ENCODE measurements around the gene RWDD4.
A peak's percentile ranks its signal among the peaks of the same experiment; 100 is the strongest.

DNA sequence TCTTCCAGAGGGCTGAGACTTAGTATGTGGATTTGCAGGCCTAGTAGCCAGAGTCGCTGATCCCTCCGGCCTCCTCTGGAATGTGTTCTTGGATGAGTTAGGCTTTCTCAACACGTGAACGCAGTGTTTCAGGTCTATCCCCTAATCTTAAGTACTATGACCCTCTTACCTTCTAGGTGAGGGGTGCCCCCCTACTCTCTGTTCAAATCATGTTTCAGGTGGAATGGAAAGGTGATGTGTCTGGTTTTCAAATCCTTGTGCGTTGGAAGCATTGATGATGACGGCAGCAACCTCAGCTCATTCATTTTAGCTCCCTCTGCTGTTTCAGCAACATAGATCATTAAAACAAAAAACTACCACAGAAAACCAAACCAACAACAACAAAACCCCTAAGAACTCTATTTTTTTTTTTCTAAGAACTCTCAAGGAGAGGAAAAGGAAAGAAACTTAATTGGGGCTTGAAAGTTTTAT, 56.4 kb downstream of the RWDD4 start:
- TF ChIP-seq, protein P1, sequence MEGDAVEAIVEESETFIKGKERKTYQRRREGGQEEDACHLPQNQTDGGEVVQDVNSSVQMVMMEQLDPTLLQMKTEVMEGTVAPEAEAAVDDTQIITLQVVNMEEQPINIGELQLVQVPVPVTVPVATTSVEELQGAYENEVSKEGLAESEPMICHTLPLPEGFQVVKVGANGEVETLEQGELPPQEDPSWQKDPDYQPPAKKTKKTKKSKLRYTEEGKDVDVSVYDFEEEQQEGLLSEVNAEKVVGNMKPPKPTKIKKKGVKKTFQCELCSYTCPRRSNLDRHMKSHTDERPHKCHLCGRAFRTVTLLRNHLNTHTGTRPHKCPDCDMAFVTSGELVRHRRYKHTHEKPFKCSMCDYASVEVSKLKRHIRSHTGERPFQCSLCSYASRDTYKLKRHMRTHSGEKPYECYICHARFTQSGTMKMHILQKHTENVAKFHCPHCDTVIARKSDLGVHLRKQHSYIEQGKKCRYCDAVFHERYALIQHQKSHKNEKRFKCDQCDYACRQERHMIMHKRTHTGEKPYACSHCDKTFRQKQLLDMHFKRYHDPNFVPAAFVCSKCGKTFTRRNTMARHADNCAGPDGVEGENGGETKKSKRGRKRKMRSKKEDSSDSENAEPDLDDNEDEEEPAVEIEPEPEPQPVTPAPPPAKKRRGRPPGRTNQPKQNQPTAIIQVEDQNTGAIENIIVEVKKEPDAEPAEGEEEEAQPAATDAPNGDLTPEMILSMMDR (IDR thresholded peaks at IDR 0.05 in 4 of 5, conservative IDR thresholded peaks at IDR 0.05 in 1 of 5): peak; percentile 35 to 51 (median 42)
- TF ChIP-seq POLR2A (IDR thresholded peaks at IDR 0.05): no peak

Measured in gastrocnemius medialis (tissue), 4 donors.